ENCODE data around the gene ADCY7. TPM values are rescaled to one million over a fixed set of nuclear protein-coding genes. Genes with fewer than 3 reads are reported as not detected.
A peak's percentile ranks its signal among the peaks of the same experiment; 100 is the strongest.

ADCY7 gene
- total and polyA plus RNA-seq, 9 of the 15 experiments (the other 6 are each of a cell fraction or from before 2014, with no cell fraction given): 2.3 to 108 (median 28.6) TPM

DNA sequence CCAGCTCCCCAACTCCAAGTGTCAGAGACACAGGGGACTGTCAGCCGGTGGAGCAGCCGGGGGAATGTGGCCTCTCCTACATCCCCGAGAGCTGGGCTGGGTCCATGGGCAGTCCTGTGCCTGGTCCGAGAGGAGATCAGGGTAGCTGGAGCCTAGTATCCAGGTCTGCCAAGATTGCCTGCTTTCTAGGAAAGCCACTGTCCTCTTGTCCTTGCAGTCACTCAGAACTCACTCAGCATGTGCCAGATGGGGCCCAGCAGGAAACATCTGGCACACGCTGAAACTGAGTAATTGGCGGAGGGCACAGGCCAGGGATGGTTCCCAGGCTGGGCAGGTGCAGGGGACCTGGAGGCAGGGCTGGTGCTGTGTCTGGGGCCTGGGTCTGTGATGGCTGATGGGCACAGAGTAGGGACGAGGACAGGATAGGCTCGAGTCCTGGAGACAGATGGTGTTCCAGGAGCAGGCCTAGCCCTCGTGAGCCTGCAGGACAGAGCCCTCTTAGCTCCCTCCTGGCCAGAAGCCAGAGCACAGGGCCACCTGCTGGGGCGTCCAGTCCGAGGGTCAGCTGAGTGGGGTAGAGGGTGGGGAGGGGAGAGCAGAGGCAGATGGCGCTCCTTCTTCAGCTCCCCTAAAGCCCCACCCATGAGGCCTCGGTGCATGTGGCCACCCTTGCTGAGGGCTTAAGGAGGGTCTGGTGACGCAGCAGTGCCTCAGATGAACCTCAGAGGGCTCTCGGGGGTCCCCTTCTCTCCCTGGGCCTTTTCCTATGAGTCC is 31.1 kb downstream of the ADCY7 start:
- DNase-seq (ENCODE audit: extremely low read depth in 1 of 4, low spot score in 3 of 4) (no peak), ATAC-seq (peak; percentile 35), FAIRE-seq (no peak)
- H3K9me3 ChIP-seq (replicated peaks; ENCODE audit: control insufficient read depth, insufficient read depth, low read depth, low read length): no peaks in the 10 kb centered on the region
- no peak overlapping the region for H3K27ac ChIP-seq (ENCODE audit: extremely low read depth, low read depth, low read length)
- H3K9ac ChIP-seq (ENCODE audit: insufficient read depth in 1 of 2, low read depth in 2 of 2, low read length in 2 of 2): peak overlapping the region in 1 of 2 experiments; percentile 80; a peak in 2 of 4 replicates
- H2AFZ ChIP-seq (ENCODE audit: low read depth, low read length): no peak overlapping the region
- H3K36me3 ChIP-seq (ENCODE audit: control insufficient read depth, insufficient read depth, low read length): peaks cover 91% of the 10 kb centered on the region; the same call in 2 of the 3 replicates
- WGBS (ENCODE audit: insufficient coverage, low coverage, missing lambda C conversion rate): 74% methylated on average over 11 of the region's 15 CpGs
- ChIA-PET CTCF (ENCODE audit: low intra/inter-chr PET ratio) (no interaction called here), POLR2A (interaction anchor here (0.7 to 1.0 kb wide), 2 partner anchors 19 to 306 kb away, joined by 3 read pairs; no protein-coding TSS in a partner anchor)
- no peaks in the 10 kb centered on the region for H3K79me2 ChIP-seq (ENCODE audit: control insufficient read depth, insufficient read depth, low read length)
- intact Hi-C loops (cut with micrococcal nuclease): no loop called here
- in situ Hi-C loops (cut with MboI): no loop called here
- TF ChIP-seq, protein P1, sequence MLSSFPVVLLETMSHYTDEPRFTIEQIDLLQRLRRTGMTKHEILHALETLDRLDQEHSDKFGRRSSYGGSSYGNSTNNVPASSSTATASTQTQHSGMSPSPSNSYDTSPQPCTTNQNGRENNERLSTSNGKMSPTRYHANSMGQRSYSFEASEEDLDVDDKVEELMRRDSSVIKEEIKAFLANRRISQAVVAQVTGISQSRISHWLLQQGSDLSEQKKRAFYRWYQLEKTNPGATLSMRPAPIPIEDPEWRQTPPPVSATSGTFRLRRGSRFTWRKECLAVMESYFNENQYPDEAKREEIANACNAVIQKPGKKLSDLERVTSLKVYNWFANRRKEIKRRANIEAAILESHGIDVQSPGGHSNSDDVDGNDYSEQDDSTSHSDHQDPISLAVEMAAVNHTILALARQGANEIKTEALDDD (IDR thresholded peaks at IDR 0.05): no peak
- TF ChIP-seq DPF2 (IDR thresholded peaks at IDR 0.05): no peak
- TF ChIP-seq EWSR1 (IDR thresholded peaks at IDR 0.05; ENCODE audit: borderline replicate concordance, low read depth, partially characterized antibody): no peak
- TF ChIP-seq, protein P2, sequence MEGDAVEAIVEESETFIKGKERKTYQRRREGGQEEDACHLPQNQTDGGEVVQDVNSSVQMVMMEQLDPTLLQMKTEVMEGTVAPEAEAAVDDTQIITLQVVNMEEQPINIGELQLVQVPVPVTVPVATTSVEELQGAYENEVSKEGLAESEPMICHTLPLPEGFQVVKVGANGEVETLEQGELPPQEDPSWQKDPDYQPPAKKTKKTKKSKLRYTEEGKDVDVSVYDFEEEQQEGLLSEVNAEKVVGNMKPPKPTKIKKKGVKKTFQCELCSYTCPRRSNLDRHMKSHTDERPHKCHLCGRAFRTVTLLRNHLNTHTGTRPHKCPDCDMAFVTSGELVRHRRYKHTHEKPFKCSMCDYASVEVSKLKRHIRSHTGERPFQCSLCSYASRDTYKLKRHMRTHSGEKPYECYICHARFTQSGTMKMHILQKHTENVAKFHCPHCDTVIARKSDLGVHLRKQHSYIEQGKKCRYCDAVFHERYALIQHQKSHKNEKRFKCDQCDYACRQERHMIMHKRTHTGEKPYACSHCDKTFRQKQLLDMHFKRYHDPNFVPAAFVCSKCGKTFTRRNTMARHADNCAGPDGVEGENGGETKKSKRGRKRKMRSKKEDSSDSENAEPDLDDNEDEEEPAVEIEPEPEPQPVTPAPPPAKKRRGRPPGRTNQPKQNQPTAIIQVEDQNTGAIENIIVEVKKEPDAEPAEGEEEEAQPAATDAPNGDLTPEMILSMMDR (IDR thresholded peaks at IDR 0.05 in 2 of 3, conservative IDR thresholded peaks at IDR 0.05 in 1 of 3; ENCODE audit: insufficient read depth in 2 of 3, low read depth in 1 of 3, low read length in 3 of 3): 0 out of 6 replicates have a peak, but pooled peaks of 1 of the 3 experiments have one; percentile 17
- no peak for TF ChIP-seq NR1H2 (CRISPR knock-in tag; IDR thresholded peaks at IDR 0.05)
- no peak for TF ChIP-seq NCOA1 (IDR thresholded peaks at IDR 0.05; ENCODE audit: low read depth)
- TF ChIP-seq NFIC (IDR thresholded peaks at IDR 0.05): peak; percentile 71
- TF ChIP-seq ESRRB (CRISPR knock-in tag; IDR thresholded peaks at IDR 0.05; ENCODE audit: borderline replicate concordance): no peak
- 0 out of 2 replicates have a peak, but pooled peaks have one; percentile 30 for TF ChIP-seq POLR2G (IDR thresholded peaks at IDR 0.05; ENCODE audit: low read depth, low read length)
- TF ChIP-seq CBX2 (IDR thresholded peaks at IDR 0.05; ENCODE audit: insufficient read depth, low read length, poor library complexity, severe bottlenecking): no peak
- H3K4me2 ChIP-seq (ENCODE audit: insufficient read depth, low read length): no peak overlapping the region
- no peaks in the 10 kb centered on the region for H3K9me1 ChIP-seq (ENCODE audit: control insufficient read depth, insufficient read depth, low read length)
- no peaks in the 10 kb centered on the region for H3K27me3 ChIP-seq (ENCODE audit: control insufficient read depth in 2 of 2, insufficient read depth in 2 of 2, low read length in 2 of 2)
- BruUV-seq (replicated peaks): no TSS peak
- peaks cover 0 to 31% of the 10 kb centered on the region in 2 experiments; a peak in 1 of 5 replicates for H3K4me1 ChIP-seq (replicated peaks in 1 of 2; ENCODE audit: control insufficient read depth in 2 of 2, insufficient read depth in 2 of 2, low read length in 2 of 2)
- no peak overlapping the region for H3K4me3 ChIP-seq
- H4K20me1 ChIP-seq (replicated peaks; ENCODE audit: control insufficient read depth, insufficient read depth, low read length): peaks cover 6% of the 10 kb centered on the region; the same call in 1 of the 2 replicates
